Memory B cell (primary cell): ENCODE measurements around the gene C17orf107.

ENCODE experiments used
- ATAC-seq: fragments of 150-1000 bp; cut with Tn5 transposase; 2 replicates; pipeline ENCODE4 v1.10.0; 2021; ENCODE audit warnings: low read depth, mild to moderate bottlenecking, moderate library complexity
- DNase-seq, 2 donors: peaks; one replicate each; pipeline ENCODE4 v3.0.0; 2022; ENCODE audit warnings: low spot score in 2 of 2
- H3K27ac Mint-ChIP-seq: one replicate; pipeline ENCODE4 v1.8.0; 2022; ENCODE audit warnings: mild to moderate bottlenecking, moderate library complexity, mixed read lengths
- H3K27me3 Mint-ChIP-seq: one replicate; pipeline ENCODE4 v1.8.0; 2022; ENCODE audit warnings: mixed read lengths
- H3K36me3 Mint-ChIP-seq: one replicate; pipeline ENCODE4 v1.8.0; 2022; ENCODE audit warnings: mild to moderate bottlenecking, mixed read lengths
- H3K4me1 Mint-ChIP-seq: one replicate; pipeline ENCODE4 v1.8.0; 2022; ENCODE audit warnings: mixed read lengths
- H3K4me3 Mint-ChIP-seq: one replicate; pipeline ENCODE4 v1.8.0; 2022; ENCODE audit warnings: mild to moderate bottlenecking, moderate library complexity, mixed read lengths
- H3K9me3 Mint-ChIP-seq: one replicate; pipeline ENCODE4 v1.8.0; 2022; ENCODE audit warnings: mixed read lengths

C17orf107 gene

DNA sequence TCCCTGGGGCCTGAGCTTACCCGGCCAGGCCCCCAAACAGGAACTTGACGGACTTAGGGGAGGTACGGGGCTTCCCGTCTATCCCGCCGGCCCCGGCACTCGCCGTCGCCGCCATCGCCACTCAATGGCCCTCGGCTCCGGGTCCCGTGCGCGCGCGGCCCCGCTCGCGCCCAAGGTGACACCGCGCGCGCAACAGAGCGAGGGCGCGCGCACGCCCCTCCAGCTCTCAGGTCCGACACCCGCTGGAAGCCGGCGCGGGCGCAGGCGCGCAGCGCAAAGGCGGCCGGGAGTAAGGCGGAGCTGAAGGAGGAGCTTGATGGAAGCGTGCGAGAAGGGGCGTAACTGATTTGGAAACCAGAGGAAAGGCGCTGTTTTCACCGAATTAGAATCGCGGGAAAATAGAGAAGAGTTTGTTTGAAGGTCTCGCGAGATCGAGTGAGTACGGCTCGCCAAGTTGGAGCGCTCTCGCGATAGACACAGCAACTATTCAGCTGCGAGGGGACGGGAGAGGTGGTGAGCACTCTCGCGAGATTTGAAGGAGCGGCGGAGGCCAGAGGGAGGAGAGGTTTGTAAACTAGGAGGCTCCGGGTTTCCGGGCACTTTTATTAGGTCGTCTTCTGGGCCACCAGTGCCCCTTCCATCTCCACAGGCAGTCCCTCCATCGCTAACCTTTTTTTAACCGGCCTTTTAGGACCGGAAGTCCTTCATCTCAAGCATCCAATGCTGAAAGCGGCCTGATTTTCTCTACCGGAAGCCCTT, 40.6 kb downstream of the C17orf107 start, which contains the start of the genes RNF167 and SLC25A11:
Gene RNF167 (plus strand): TSS at position 473 of the 759 bp plus-strand sequence. CDS start 642 bp downstream, outside the sequence.
Gene SLC25A11 (minus strand): TSS at position 251 of the 759 bp plus-strand sequence. CDS start 136 bp downstream, at position 115.
- ATAC-seq (peak; percentile 84), DNase-seq (peak; percentile 90 to 96)
- peak within 1 kb of the TSS; percentile 92 for H3K27ac Mint-ChIP-seq
- peak within 1 kb of the TSS; percentile 90 for H3K4me3 Mint-ChIP-seq
- no peaks in the 10 kb centered on the region for H3K27me3 Mint-ChIP-seq
- peaks cover 54% of the 10 kb centered on the region for H3K4me1 Mint-ChIP-seq
- H3K9me3 Mint-ChIP-seq, result no peaks in the 10 kb centered on the region
- H3K36me3 Mint-ChIP-seq, result peaks cover 14% of the 10 kb centered on the region

DNA sequence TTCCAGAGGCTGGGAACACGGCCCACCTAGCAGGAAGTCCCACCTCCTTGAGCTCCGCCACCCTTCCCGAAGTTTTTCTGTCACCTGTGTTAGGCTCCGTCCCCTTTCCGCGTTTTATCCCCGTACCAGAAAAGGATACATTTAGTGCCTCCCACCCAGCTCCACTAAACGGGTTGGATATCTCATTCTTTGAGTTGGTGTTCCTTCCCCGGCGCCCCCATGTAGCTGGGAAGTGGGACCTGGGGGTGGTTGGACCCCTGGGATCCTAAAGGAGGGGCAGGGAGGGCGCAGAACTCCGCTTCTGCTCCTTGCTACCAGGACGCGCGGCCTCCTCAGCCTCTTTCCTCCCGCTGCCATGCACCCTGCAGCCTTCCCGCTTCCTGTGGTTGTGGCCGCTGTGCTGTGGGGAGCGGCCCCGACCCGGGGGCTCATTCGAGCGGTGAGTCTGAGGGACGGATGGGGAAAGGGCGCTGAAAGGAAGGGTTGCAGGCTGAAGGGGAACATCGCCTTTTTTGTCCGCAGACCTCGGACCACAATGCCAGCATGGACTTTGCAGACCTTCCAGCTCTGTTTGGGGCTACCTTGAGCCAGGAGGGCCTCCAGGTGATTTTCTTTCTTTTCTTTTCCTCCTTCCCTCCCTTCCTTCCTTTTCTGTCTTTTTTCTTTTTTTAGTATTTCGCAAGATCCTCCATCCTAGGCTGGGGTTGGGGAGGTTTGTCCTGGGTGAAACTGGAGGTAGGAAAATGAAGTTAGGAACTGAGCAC, 41.4 kb downstream of the C17orf107 start:
- ATAC-seq, result no peak
- no peaks in the 10 kb centered on the region for H3K9me3 Mint-ChIP-seq
- DNase-seq, result no peak
- H3K4me1 Mint-ChIP-seq, result peaks cover 62% of the 10 kb centered on the region
- H3K27ac Mint-ChIP-seq, result peak overlapping the region; percentile 92
- H3K27me3 Mint-ChIP-seq, result no peaks in the 10 kb centered on the region
- peak overlapping the region; percentile 90 for H3K4me3 Mint-ChIP-seq
- peaks cover 22% of the 10 kb centered on the region for H3K36me3 Mint-ChIP-seq

DNA sequence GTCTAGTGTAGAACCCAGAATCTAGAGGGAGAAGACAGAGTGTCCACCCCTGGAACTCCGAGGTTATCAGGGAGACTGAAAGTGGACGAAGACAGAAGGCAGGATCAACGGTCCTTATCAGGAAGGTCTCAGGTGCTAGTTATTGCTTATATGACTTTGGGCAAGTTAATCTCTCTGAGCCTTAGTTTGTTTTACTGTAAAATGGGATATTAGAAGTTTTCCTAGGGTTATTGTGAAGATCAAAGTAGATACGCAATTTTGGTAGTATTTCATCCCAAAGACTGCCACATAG, 41.9 kb downstream of the C17orf107 start:
- H3K4me1 Mint-ChIP-seq, result peaks cover 62% of the 10 kb centered on the region
- no peak for ATAC-seq
- peaks cover 23% of the 10 kb centered on the region for H3K36me3 Mint-ChIP-seq

DNA sequence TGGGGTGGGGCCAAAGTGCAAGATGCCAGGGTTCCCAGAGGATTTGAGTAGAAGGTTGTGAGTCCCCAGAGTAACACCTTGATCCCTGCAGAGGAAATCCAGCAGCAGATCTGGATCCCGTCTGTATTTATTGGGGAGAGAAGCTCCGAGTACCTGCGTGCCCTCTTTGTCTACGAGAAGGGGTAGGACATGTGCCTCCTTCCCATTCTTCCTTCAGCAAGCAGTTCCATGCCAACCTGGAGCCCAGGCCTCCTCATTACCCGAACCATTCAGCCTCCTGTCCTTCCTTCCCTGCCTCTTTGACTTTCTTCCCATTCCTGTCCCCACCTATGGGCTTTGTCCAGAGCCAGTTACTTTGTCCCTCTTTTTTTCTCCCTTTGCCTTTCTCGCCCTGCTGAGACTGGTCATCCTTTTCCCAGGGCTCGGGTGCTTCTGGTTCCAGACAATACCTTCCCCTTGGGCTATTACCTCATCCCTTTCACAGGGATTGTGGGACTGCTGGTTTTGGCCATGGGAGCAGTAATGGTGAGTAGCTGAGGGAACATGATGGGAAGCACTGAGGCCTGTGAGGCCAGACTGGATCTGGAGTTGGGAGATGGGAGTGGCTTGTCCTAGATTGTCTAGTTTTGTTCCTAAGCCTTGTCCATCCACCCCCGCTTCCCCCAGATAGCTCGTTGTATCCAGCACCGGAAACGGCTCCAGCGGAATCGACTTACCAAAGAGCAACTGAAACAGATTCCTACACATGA, 43.6 kb downstream of the C17orf107 start:
- Mint-ChIP-seq H3K4me1 (peaks cover 69% of the 10 kb centered on the region), H3K27ac (peak overlapping the region; percentile 37), H3K27me3 (no peaks in the 10 kb centered on the region), H3K36me3 (peaks cover 29% of the 10 kb centered on the region), H3K4me3 (peak overlapping the region; percentile 7), H3K9me3 (no peaks in the 10 kb centered on the region)
- ATAC-seq, result no peak
- no peak for DNase-seq

More for the DNA sequence above, 41.9 kb downstream of the C17orf107 start:
- DNase-seq, result no peak
- H3K4me3 Mint-ChIP-seq, result peak overlapping the region; percentile 90
- no peaks in the 10 kb centered on the region for H3K9me3 Mint-ChIP-seq
- H3K27ac Mint-ChIP-seq, result peak overlapping the region; percentile 92
- H3K27me3 Mint-ChIP-seq, result no peaks in the 10 kb centered on the region

DNA sequence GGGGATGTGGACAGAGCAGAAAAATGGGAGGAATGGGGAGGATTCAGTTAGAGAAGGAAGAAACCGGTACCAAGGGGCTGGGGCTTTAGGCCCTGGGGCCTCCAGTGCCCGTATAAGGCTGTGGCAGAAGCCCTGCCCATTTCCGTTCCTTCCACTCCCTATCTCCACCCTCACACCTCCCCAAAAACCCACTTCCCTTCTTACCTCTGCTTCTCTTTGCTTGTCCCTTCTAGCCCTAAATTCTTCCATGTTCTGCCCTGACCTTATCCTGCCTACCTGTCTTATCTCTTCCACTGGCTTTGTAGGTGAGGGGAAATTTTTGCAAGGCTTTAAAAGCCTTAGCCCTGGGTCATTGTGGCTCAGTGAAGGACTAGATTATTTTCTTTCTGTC, 44.8 kb downstream of the C17orf107 start:
- Mint-ChIP-seq H3K4me1 (peaks cover 63% of the 10 kb centered on the region), H3K27ac (peak overlapping the region; percentile 93), H3K4me3 (peak overlapping the region; percentile 99), H3K9me3 (no peaks in the 10 kb centered on the region), H3K36me3 (peaks cover 27% of the 10 kb centered on the region), H3K27me3 (no peaks in the 10 kb centered on the region)
- DNase-seq (no peak), ATAC-seq (no peak)

- Mint-ChIP-seq H3K36me3 (peaks cover 27% of the 10 kb centered on the region), H3K4me3 (peak overlapping the region; percentile 99), H3K4me1 (peaks cover 61% of the 10 kb centered on the region), H3K9me3 (no peaks in the 10 kb centered on the region), H3K27me3 (no peaks in the 10 kb centered on the region), H3K27ac (peak overlapping the region; percentile 93)
- ATAC-seq, result no peak
- no peak for DNase-seq
Measured at GRCh38 chr17:4944554-4945175, 45.3 kb downstream of the C17orf107 start.

DNA sequence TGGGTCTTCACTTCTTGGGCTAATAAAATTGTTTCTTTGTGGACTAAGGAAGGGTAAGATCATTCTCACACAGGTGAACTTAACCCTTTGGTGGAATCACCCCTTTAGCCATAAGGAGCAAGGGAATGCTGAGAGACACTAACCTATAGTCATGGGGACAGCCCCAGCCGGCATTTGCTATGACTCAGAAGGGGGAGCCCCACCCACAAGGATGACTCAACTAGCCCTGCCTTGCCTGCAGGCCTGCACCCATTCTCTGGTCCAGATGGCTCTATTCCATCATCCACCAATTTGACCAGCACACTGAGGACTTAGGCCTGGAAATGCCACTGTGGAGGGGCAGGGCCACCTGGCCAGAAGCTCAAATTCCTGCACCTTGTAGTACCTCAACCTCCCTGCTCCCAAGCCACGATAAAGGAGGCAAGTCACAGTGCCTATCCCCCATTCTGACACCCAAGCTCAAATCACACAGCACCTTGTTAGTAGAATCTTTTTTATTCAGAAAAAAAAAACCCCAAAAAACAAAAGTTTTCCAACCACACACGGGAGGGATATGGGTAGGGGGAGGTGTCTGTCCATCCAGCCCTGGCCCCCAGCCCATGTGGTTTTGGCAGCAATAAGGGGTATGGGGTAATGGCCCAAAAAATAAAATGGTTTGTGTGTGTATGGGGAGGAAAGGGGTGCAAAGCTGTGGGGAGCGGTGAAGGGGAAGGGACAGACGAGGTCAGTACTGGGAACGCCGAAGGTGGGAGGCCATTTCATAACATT, 46.0 kb downstream of the C17orf107 start:
- Mint-ChIP-seq H3K4me3 (peak overlapping the region; percentile 99), H3K4me1 (peaks cover 61% of the 10 kb centered on the region), H3K36me3 (peaks cover 27% of the 10 kb centered on the region), H3K27me3 (no peaks in the 10 kb centered on the region), H3K9me3 (no peaks in the 10 kb centered on the region), H3K27ac (peak overlapping the region; percentile 93)
- no peak for ATAC-seq
- no peak for DNase-seq

GRCh38 chr17:4945944-4946280, 46.6 kb downstream of the C17orf107 start:
- H3K4me1 Mint-ChIP-seq, result peaks cover 62% of the 10 kb centered on the region
- ATAC-seq (no peak), DNase-seq (no peak)
- peak overlapping the region; percentile 99 for H3K4me3 Mint-ChIP-seq
- no peaks in the 10 kb centered on the region for H3K27me3 Mint-ChIP-seq
- H3K9me3 Mint-ChIP-seq, result no peaks in the 10 kb centered on the region
- peak overlapping the region; percentile 97 for H3K27ac Mint-ChIP-seq
- H3K36me3 Mint-ChIP-seq, result peaks cover 27% of the 10 kb centered on the region

DNA sequence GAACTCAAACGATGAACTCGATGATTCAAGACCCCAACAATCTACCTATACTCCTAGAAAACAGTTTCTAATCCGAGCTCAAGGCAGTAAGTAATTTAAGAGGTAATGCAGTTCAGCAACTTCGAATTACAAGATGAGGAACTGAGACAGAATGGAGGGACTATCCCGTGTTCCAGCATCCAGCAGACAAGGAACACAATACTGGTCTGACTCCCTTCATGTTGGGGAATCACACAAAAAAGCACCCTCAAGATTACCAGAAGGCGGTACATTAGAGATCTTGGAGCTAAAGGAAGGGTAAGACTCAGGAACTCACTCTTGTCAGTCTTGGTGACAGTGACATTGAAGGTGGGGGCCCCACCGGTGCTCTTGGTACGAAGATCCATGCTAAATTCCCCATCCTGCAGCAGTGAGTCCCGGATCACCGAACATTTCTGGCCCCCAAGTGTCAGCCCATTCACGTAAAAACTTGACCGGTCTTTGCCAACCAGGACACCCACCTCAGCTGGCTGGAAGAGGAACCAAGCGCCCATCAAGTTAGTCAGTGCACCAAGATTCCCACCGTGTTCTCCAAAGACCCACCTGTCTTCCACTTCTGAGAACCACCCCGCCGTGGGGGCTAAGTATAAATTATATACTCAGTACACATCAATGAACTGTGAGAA, 47.1 kb downstream of the C17orf107 start:
- Mint-ChIP-seq H3K9me3 (no peaks in the 10 kb centered on the region), H3K27ac (peak overlapping the region; percentile 97), H3K36me3 (peaks cover 27% of the 10 kb centered on the region), H3K4me1 (peaks cover 61% of the 10 kb centered on the region), H3K4me3 (peak overlapping the region; percentile 99), H3K27me3 (no peaks in the 10 kb centered on the region)
- DNase-seq (no peak), ATAC-seq (no peak)

- peak overlapping the region; percentile 99 for H3K4me3 Mint-ChIP-seq
- H3K9me3 Mint-ChIP-seq, result no peaks in the 10 kb centered on the region
- H3K27ac Mint-ChIP-seq, result peak overlapping the region; percentile 97
- DNase-seq (no peak), ATAC-seq (no peak)
- H3K27me3 Mint-ChIP-seq, result no peaks in the 10 kb centered on the region
- peaks cover 56% of the 10 kb centered on the region for H3K4me1 Mint-ChIP-seq
- peaks cover 23% of the 10 kb centered on the region for H3K36me3 Mint-ChIP-seq
Measured at GRCh38 chr17:4947010-4947410, 47.7 kb downstream of the C17orf107 start.

GRCh38 chr17:4947411-4948165, 48.3 kb downstream of the C17orf107 start:
- peak overlapping the region; percentile 99 for H3K4me3 Mint-ChIP-seq
- peak overlapping the region; percentile 97 for H3K27ac Mint-ChIP-seq
- H3K27me3 Mint-ChIP-seq, result no peaks in the 10 kb centered on the region
- no peaks in the 10 kb centered on the region for H3K9me3 Mint-ChIP-seq
- DNase-seq (peak in 1 of 2 donors; percentile 54), ATAC-seq (peak; percentile 15)
- H3K4me1 Mint-ChIP-seq, result peaks cover 51% of the 10 kb centered on the region
- peaks cover 19% of the 10 kb centered on the region for H3K36me3 Mint-ChIP-seq
